Left ventricle myocardium inferior (tissue), 1 donor: ENCODE results near the gene LIPC. TPM values are rescaled to one million over a fixed set of nuclear protein-coding genes. Genes with fewer than 3 reads are reported as not detected.

Experiments used
- DNase-seq: peaks from one replicate; pipeline ENCODE4 v3.0.0-alpha.2; 2020
- H3K27ac ChIP-seq: fragments of 200-600 bp; replicated peaks from 2 replicates; pipeline ENCODE4 v1.8.0; 2021
- H3K27me3 ChIP-seq: fragments of 200-600 bp; 2 replicates; pipeline ENCODE4 v1.8.0; 2021; ENCODE audit warnings: low read depth
- H3K36me3 ChIP-seq: fragments of 200-600 bp; 2 replicates; pipeline ENCODE4 v1.8.0; 2021
- H3K4me1 ChIP-seq: fragments of 200-600 bp; 2 replicates; pipeline ENCODE4 v1.8.0; 2021
- H3K4me3 ChIP-seq: fragments of 200-600 bp; 2 replicates; pipeline ENCODE4 v1.8.0; 2021; ENCODE audit warnings: mild to moderate bottlenecking, moderate library complexity
- H3K9me3 ChIP-seq: fragments of 200-600 bp; replicated peaks from 2 replicates; pipeline ENCODE4 v1.8.0; 2021
- intact Hi-C: fragments of 100-400 bp; cut with micrococcal nuclease; formaldehyde crosslinking; loops from one replicate; pipeline ENCODE4 v1.11.0; 2022
- total RNA-seq: library from RNA; stranded (reverse); fragmentation: NEBNext Ultra II Directional; extraction: Animal tissue kit (Norgen Biotek cat#: 25700); gene quantifications from one replicate; pipeline ENCODE4 v1.2.1, GENCODE V29; 2021
- TF ChIP-seq, protein P1 (sequence below): fragments of 200-600 bp; IDR thresholded peaks from 2 replicates; pipeline ENCODE4 v1.8.0; 2021; ENCODE audit warnings: antibody characterized with exemption, mild to moderate bottlenecking, borderline replicate concordance
- donor health status: DM: no; HTN: yes; CAD: no; lungs with severe emphysema.

The LIPC gene
- total RNA-seq, 1 donor from 2014 or later: 1.5 TPM

DNA sequence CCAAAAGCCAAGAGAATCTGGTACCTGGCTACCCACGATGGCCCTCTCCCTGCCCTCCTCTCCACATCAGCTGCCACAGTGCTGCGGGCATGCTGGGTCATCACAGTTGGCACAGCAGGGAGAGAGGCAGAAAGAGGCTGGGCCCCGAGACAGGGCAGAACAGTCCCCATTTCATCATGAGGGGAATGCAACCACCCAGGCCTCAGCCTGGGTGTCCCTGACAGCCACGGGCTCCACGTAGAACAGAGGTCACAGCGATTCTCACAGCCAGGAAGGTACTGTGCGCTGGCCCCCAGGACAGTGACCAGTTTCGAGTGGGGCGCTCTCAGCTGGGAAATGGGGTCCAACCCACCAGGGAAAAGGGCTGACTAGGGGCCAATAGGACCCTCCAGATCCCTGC lies 6.3 kb downstream of the LIPC start:
- intact Hi-C loops: no loop called here
- Histone ChIP-seq H3K27ac (peak overlapping the region; percentile 92), H3K9me3 (no peaks in the 10 kb centered on the region), H3K27me3 (no peaks in the 10 kb centered on the region), H3K36me3 (no peaks in the 10 kb centered on the region), H3K4me3 (no peak overlapping the region), H3K4me1 (peaks cover 60% of the 10 kb centered on the region)
- no peak for DNase-seq
- TF ChIP-seq, protein P1, sequence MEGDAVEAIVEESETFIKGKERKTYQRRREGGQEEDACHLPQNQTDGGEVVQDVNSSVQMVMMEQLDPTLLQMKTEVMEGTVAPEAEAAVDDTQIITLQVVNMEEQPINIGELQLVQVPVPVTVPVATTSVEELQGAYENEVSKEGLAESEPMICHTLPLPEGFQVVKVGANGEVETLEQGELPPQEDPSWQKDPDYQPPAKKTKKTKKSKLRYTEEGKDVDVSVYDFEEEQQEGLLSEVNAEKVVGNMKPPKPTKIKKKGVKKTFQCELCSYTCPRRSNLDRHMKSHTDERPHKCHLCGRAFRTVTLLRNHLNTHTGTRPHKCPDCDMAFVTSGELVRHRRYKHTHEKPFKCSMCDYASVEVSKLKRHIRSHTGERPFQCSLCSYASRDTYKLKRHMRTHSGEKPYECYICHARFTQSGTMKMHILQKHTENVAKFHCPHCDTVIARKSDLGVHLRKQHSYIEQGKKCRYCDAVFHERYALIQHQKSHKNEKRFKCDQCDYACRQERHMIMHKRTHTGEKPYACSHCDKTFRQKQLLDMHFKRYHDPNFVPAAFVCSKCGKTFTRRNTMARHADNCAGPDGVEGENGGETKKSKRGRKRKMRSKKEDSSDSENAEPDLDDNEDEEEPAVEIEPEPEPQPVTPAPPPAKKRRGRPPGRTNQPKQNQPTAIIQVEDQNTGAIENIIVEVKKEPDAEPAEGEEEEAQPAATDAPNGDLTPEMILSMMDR: no peak

DNA sequence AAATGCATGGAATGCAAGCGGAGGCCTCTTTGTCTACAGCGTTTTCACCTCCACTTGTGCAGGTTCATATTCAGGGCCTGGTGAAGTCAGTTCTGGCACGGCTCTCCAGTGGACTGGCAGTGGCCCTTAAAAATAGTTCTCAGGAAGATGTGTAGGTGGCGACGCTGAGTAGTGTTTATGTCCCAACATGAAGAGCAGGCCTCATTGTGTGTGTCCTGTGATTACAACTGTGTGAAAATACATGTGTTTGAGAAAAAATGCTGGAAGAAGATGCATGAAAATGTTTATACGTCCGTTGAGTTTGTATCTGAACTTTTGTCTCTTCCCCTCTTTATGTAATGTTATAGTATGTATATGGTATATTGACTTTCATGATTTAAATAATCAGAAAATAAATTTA lies 7.2 kb downstream of the LIPC start:
- Histone ChIP-seq H3K36me3 (no peaks in the 10 kb centered on the region), H3K27me3 (no peaks in the 10 kb centered on the region), H3K4me1 (peaks cover 52% of the 10 kb centered on the region), H3K27ac (peak overlapping the region; percentile 92), H3K9me3 (no peaks in the 10 kb centered on the region), H3K4me3 (no peak overlapping the region)
- TF ChIP-seq, protein P1: peak; percentile 52
- peak; percentile 49 for DNase-seq
- intact Hi-C loops: no loop called here

DNA sequence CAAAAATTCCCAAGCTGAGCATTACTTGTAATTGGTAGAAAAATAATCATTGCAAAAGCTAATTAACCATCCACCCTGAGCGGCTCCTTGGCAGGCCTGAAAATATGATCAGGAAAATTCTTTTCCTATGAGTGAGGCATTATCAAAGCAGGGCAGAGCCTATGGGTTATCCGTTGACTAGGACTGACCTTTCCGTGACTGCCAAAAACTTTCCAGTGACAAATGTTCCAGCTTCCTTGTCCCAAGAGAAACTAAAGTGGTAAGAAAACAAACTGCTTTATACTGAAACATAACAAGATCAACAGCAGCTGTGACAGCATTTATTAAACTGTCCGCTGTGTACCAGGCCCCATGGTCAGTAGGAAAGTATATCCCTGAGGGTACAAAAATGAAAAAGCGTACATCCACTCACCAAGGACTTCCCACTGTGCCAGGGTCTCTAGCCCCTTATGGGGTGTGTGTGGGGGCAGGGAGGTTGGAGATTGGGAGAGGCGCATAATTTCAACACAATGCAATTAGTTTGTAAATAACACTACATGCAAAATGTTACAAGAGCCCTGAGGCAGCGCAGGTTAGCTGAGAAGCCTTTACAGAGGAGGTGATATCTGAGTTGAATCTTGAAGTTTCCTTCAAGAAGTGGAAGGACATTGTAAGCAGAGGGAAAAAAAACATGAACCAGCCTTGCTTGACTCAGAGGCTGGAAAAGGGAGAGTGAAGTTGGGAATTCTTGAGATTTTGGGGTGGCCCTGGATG lies 8.5 kb downstream of the LIPC start:
- no peak overlapping the region for H3K4me3 ChIP-seq
- intact Hi-C loops: no loop called here

DNA sequence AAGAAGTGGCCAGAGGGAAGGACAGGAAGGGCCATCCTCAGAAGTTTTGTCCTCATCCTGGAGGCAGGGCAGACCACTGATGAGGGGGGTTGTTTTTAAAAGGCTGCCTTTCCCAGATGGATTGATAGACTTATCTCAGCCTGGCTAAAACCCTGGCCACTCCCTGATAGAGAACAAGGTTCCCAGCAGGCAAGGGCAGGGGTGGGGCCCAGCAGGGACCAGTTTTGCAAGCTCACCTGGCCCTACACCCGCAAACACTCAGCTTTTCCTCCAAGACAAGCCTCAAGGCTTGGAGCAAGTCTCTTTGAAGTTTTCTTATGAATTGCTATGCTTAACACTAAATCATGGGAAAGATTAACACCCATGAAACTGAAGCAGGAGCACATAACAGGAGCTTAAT lies 9.1 kb downstream of the LIPC start:
- no peak for DNase-seq
- TF ChIP-seq, protein P1: no peak
- H3K4me1 ChIP-seq: peaks cover 56% of the 10 kb centered on the region
- H3K27me3 ChIP-seq: no peaks in the 10 kb centered on the region
- peak overlapping the region; percentile 92 for H3K27ac ChIP-seq
- intact Hi-C loops: no loop called here
- no peak overlapping the region for H3K4me3 ChIP-seq
- no peaks in the 10 kb centered on the region for H3K36me3 ChIP-seq
- H3K9me3 ChIP-seq: no peaks in the 10 kb centered on the region

More for the DNA sequence above, 8.5 kb downstream of the LIPC start:
- Histone ChIP-seq H3K36me3 (no peaks in the 10 kb centered on the region), H3K9me3 (no peaks in the 10 kb centered on the region), H3K27ac (peak overlapping the region; percentile 92), H3K27me3 (no peaks in the 10 kb centered on the region), H3K4me1 (peaks cover 56% of the 10 kb centered on the region)
- no peak for DNase-seq
- TF ChIP-seq, protein P1: no peak

DNA sequence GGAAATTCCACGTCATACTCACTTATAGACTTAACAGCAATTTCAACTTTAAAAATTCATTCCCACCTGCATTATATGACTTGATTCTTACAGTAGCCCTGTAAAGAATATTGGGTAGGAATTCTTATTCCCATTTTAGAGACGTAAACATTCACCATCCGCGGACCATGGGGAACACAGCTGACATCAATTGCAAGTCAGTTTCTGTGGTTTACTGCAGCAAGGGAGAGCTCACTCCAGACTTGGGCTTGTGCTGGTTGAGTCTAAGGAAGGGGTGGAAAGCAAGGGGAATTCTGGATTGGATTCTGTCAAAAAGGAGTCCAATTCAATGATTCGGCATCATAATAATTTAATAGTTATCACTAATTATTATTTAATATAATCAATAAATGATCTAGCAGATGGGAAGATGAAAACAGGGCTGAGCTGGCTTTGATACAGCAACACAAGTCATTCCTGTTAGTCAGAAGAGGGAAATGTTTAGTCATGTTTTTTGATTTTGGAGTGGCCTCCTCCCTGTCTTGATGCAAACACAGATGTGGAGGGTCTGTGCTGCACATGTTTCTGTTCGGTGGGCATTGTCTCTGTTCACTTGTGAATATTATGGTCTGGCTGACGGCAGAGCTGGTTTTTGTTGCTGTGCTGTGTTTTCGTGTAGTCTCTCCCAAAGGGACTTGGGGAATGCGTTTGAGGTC lies 9.7 kb downstream of the LIPC start:
- intact Hi-C loops: no loop called here
- H3K27ac ChIP-seq: peak overlapping the region; percentile 92
- H3K27me3 ChIP-seq: no peaks in the 10 kb centered on the region
- TF ChIP-seq, protein P1: no peak
- H3K4me3 ChIP-seq: no peak overlapping the region
- H3K36me3 ChIP-seq: no peaks in the 10 kb centered on the region
- H3K9me3 ChIP-seq: no peaks in the 10 kb centered on the region
- H3K4me1 ChIP-seq: peaks cover 56% of the 10 kb centered on the region
- no peak for DNase-seq
